OCI-LY1 (cell line): ENCODE data around the gene HOXD13.

Experiments used
- H2AFZ ChIP-seq: fragments of 200-600 bp; sonication (generic), shearing (Covaris generic); 2 replicates; pipeline ENCODE4 v1.6.0; 2014; ENCODE audit warnings: antibody characterized with exemption, mild to moderate bottlenecking, low read length
- H3F3A ChIP-seq: fragments of 200-600 bp; sonication (generic), shearing (Covaris generic); 2 replicates; pipeline ENCODE4 v1.6.0; 2014; ENCODE audit warnings: mild to moderate bottlenecking, antibody characterized with exemption, low read length, moderate library complexity; ENCODE audit not compliant: insufficient read depth
- H3K27ac ChIP-seq: fragments of 200-600 bp; sonication (generic); 2 replicates; pipeline ENCODE4 v1.5.1; 2014; ENCODE audit warnings: low read length, mixed run types, mild to moderate bottlenecking, low read depth; ENCODE audit not compliant: poor library complexity, severe bottlenecking
- H3K27me3 ChIP-seq: fragments of 200-600 bp; sonication (generic); 2 replicates; pipeline ENCODE4 v1.6.0; 2014; ENCODE audit warnings: antibody characterized with exemption, mild to moderate bottlenecking, low read length, moderate library complexity; ENCODE audit not compliant: insufficient read depth
- H3K36me3 ChIP-seq: fragments of 200-600 bp; sonication (generic); 2 replicates; pipeline ENCODE4 v1.6.1; 2014; ENCODE audit warnings: mild to moderate bottlenecking, antibody characterized with exemption, low read length, moderate library complexity, mixed read lengths; ENCODE audit not compliant: insufficient read depth
- H3K4me1 ChIP-seq: fragments of 200-600 bp; sonication (generic); 2 replicates; pipeline ENCODE4 v1.5.1; 2014; ENCODE audit warnings: mild to moderate bottlenecking, low read length, moderate library complexity; ENCODE audit not compliant: insufficient read depth, severe bottlenecking
- H3K4me2 ChIP-seq: fragments of 200-600 bp; sonication (generic), shearing (Covaris generic); 2 replicates; pipeline ENCODE4 v1.6.1; 2014; ENCODE audit warnings: low read length
- H3K4me3 ChIP-seq: fragments of 200-600 bp; sonication (generic); 2 replicates; pipeline ENCODE4 v1.5.1; 2014; ENCODE audit warnings: low read length, low read depth, mild to moderate bottlenecking, mixed read lengths; ENCODE audit not compliant: poor library complexity, severe bottlenecking
- H3K79me2 ChIP-seq: fragments of 200-600 bp; shearing (Covaris generic); 2 replicates; pipeline ENCODE4 v1.6.1; 2016; ENCODE audit warnings: mixed run types, low read length, mixed read lengths; ENCODE audit not compliant: insufficient read depth
- H3K9ac ChIP-seq: fragments of 200-600 bp; sonication (generic), shearing (Covaris generic); 2 replicates; pipeline ENCODE4 v1.6.1; 2014; ENCODE audit warnings: mild to moderate bottlenecking, low read length, mixed read lengths
- H3K9me2 ChIP-seq: fragments of 200-600 bp; sonication (generic), shearing (Covaris generic); 2 replicates; pipeline ENCODE4 v1.6.1; 2014; ENCODE audit warnings: low read depth, mild to moderate bottlenecking, low read length, mixed read lengths
- H3K9me3 ChIP-seq: fragments of 200-600 bp; shearing (Covaris generic); 2 replicates; pipeline ENCODE4 v1.6.1; 2014; ENCODE audit warnings: low read length, mixed read lengths
- H4K20me1 ChIP-seq: fragments of 200-600 bp; sonication (generic), shearing (Covaris generic); 2 replicates; pipeline ENCODE4 v1.6.0; 2016; ENCODE audit warnings: mild to moderate bottlenecking, low read length; ENCODE audit not compliant: insufficient read depth
- EZH2 ChIP-seq: fragments of 200-600 bp; sonication (generic), shearing (Covaris generic); IDR thresholded peaks from 2 replicates; pipeline ENCODE4 v1.8.0; 2017; ENCODE audit warnings: borderline replicate concordance, mixed run types, mild to moderate bottlenecking, antibody characterized with exemption, low read length, moderate library complexity, mixed read lengths
- TF ChIP-seq, protein P1 (sequence below): fragments of 200-600 bp; sonication (generic), shearing (Covaris generic); IDR thresholded peaks from 2 replicates; pipeline ENCODE4 v1.5.1; 2017; ENCODE audit warnings: mild to moderate bottlenecking, antibody characterized with exemption, low read length, moderate library complexity, mixed read lengths

HOXD13 gene

DNA sequence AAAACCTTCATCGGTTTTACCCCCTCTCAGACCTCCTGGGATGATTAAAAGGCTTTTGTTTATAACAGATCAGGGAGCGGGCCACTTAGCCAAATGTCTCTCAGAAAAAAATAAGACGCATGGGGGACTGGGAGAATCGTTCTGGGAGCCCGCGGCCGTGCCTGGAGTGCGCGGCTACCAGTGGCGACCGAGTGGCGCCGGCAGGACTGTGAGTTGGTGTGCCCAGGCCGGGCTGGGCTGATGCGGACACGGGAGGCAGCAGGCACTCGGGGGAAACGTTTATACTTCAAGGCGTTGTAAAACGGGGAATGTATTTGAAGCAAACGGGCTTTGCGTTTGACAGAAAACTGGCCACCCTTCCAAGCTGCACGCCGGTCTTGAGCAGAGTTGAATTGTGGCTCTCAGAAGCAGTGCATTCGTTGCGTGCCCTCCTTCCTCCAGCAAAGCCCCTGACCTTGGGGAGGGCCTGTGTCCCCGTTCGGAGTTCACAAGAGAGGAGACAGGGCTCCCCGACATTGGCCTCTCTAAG is 19.4 kb downstream of the HOXD13 start:
- H4K20me1 ChIP-seq: no peaks in the 10 kb centered on the region
- no peak overlapping the region for H3K9ac ChIP-seq
- no peak overlapping the region for H2AFZ ChIP-seq
- no peaks in the 10 kb centered on the region for H3K79me2 ChIP-seq
- H3K4me3 ChIP-seq: no peak overlapping the region
- H3K9me3 ChIP-seq: no peaks in the 10 kb centered on the region
- no peaks in the 10 kb centered on the region for H3K9me2 ChIP-seq
- no peaks in the 10 kb centered on the region for H3K36me3 ChIP-seq
- H3K27me3 ChIP-seq: no peaks in the 10 kb centered on the region
- H3K4me2 ChIP-seq: no peak overlapping the region
- H3K4me1 ChIP-seq: no peaks in the 10 kb centered on the region
- no peak overlapping the region for H3K27ac ChIP-seq
- no peaks in the 10 kb centered on the region for H3F3A ChIP-seq
- TF ChIP-seq, protein P1, sequence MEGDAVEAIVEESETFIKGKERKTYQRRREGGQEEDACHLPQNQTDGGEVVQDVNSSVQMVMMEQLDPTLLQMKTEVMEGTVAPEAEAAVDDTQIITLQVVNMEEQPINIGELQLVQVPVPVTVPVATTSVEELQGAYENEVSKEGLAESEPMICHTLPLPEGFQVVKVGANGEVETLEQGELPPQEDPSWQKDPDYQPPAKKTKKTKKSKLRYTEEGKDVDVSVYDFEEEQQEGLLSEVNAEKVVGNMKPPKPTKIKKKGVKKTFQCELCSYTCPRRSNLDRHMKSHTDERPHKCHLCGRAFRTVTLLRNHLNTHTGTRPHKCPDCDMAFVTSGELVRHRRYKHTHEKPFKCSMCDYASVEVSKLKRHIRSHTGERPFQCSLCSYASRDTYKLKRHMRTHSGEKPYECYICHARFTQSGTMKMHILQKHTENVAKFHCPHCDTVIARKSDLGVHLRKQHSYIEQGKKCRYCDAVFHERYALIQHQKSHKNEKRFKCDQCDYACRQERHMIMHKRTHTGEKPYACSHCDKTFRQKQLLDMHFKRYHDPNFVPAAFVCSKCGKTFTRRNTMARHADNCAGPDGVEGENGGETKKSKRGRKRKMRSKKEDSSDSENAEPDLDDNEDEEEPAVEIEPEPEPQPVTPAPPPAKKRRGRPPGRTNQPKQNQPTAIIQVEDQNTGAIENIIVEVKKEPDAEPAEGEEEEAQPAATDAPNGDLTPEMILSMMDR: no peak
- TF ChIP-seq EZH2: no peak

DNA sequence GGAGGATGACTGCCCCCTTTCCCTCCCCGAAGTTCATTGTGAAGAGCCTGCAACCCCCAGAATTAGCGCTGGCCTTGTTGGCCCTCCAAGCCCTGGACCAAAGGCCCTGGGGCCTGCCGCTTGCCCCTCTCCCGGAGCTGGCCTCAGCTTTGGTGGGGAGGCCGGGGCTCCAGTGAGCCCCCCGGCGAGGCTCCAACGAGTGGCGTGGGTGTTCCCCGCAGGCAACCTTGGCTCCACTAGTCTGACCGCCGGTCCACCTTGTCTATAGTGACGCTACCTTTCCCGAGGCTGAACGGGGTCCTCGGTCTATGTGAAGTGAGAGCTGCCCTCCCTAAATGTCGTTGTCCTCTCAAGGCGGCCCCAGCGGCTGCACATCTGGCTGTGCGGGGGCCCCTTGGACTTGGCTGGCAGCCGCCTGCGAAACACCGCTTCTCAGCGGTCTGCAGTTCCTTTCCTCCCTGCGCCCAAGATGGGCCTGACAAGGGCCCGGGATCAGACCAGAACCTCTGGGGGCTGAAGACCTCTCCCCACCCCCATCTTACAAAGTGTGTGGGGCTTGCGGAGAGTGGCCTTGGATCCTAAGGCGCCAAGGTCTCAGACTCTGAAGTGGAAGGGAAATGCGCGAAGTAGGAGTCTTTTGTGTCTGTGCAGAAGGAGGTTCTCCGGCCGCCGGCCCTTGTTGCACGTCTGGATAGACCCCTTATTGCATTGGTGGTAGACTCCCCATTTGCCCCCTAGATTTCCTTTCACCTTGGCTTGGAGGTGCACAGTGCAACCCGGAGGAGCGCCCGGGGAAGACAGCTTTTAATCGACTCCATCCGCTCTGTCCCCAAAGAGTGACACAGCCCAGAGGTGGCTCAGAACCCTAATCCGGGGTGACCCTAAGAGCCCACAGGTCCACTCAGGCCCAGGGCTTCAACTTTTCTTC is 20.1 kb downstream of the HOXD13 start:
- no peak for TF ChIP-seq EZH2
- TF ChIP-seq, protein P1: no peak
- Histone ChIP-seq H3K4me1 (no peaks in the 10 kb centered on the region), H3K27me3 (no peaks in the 10 kb centered on the region), H2AFZ (no peak overlapping the region), H3K9me2 (no peaks in the 10 kb centered on the region), H3F3A (no peaks in the 10 kb centered on the region), H3K79me2 (no peaks in the 10 kb centered on the region), H3K27ac (no peak overlapping the region), H3K36me3 (no peaks in the 10 kb centered on the region), H3K4me2 (no peak overlapping the region), H4K20me1 (no peaks in the 10 kb centered on the region), H3K4me3 (no peak overlapping the region), H3K9me3 (no peaks in the 10 kb centered on the region), H3K9ac (no peak overlapping the region)

DNA sequence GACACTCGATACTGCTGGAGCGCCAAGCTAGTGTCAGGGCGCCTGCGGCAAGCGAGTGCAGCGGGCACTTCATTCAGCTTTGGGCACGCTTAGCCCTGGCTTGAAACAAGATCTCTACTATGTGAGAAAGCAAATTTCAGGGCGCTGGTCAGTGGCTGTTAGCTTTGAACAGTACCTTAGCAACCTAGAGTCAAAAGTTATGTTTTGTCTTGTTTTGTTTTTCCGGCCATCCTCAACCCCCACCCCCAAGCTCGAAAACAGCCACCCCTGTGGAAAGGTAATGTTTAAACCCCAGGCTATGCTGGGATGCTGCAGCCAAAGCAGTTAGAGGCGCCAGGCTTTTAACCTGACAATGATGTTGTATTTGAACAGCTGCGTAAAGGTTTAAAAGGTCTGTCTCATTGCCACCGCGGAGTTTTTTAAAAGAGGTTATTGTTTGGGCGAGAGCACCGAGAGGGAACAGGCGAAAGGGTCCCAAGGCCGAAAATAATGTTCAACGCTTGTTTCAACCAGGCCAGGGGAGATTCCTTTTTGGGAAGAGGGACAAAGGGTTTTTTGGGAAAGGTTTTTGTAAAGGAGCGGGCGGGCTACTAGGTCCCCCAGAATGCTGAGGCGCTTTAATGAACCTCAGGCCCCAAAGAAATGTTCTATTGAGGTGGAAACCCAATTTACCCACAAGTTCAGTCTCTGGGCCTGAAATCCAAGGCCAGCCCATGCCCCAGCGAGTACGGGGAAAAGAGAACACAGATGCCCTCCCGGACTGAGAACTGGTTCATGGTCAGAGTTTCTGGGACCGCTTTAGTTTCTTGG is 21.8 kb downstream of the HOXD13 start:
- Histone ChIP-seq H3K9me2 (no peaks in the 10 kb centered on the region), H3K36me3 (no peaks in the 10 kb centered on the region), H3K4me1 (no peaks in the 10 kb centered on the region), H3F3A (no peaks in the 10 kb centered on the region), H3K4me2 (no peak overlapping the region), H2AFZ (no peak overlapping the region), H3K9me3 (no peaks in the 10 kb centered on the region), H3K79me2 (no peaks in the 10 kb centered on the region), H3K27ac (no peak overlapping the region), H4K20me1 (no peaks in the 10 kb centered on the region), H3K4me3 (no peak overlapping the region), H3K9ac (no peak overlapping the region), H3K27me3 (no peaks in the 10 kb centered on the region)
- no peak for TF ChIP-seq EZH2
- TF ChIP-seq, protein P1: no peak
